ACC112 (cell line): ENCODE results near the gene CD300H.
"Not testable (repeated sequence)": the region's sequence is repeated elsewhere in the genome, so short reads cannot be mapped to it uniquely, and the experiment has no call there.

Experiments used
- H2AFZ ChIP-seq: fragments of 200-600 bp; sonication (generic); one replicate; pipeline ENCODE4 v1.6.0; 2017; ENCODE audit warnings: antibody characterized with exemption, low read length; ENCODE audit not compliant: unreplicated experiment
- H3K27ac ChIP-seq: fragments of 200-600 bp; sonication (generic); 2 replicates; pipeline ENCODE4 v1.5.1; 2014; ENCODE audit warnings: low read depth, mild to moderate bottlenecking, antibody characterized with exemption, low read length, moderate library complexity
- H3K27me3 ChIP-seq: fragments of 200-600 bp; sonication (generic); 2 replicates; pipeline ENCODE4 v1.6.1; 2014; ENCODE audit warnings: mild to moderate bottlenecking, antibody characterized with exemption, low read length, moderate library complexity, mixed read lengths; ENCODE audit not compliant: insufficient read depth
- H3K36me3 ChIP-seq: fragments of 200-600 bp; sonication (generic); 2 replicates; pipeline ENCODE4 v1.6.1; 2016; ENCODE audit warnings: mild to moderate bottlenecking, antibody characterized with exemption, low read length, moderate library complexity, mixed read lengths; ENCODE audit not compliant: insufficient read depth
- H3K4me1 ChIP-seq: fragments of 200-600 bp; sonication (generic); one replicate; pipeline ENCODE4 v1.6.1; 2016; ENCODE audit warnings: low read length, mixed read lengths; ENCODE audit not compliant: insufficient read depth, unreplicated experiment, control insufficient read depth
- H3K4me3 ChIP-seq: fragments of 200-600 bp; sonication (generic); 2 replicates; pipeline ENCODE4 v1.5.1; 2014; ENCODE audit warnings: mild to moderate bottlenecking, low read depth, low read length
- H3K79me2 ChIP-seq: fragments of 200-600 bp; sonication (generic); one replicate; pipeline ENCODE4 v1.6.0; 2016; ENCODE audit warnings: low read length; ENCODE audit not compliant: control insufficient read depth, unreplicated experiment, insufficient read depth

CD300H gene

DNA sequence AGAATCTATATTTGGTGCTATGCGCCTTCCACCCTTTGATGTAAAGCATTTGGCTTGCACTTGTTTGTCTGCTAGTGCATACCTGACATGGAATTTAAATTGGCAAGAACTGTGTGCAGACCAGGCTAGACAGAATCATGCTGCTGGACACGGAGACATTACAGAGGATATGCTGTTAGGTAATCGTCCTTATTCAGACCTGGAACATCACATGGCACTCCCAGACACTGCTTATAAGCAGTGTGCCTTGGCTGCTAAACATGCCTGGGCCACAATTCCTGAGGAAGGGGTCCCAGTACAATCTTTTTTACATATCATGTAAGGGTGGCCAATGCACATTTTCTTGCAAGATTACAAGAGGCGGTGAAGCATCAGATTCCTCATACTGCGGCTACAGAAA lies 18.4 kb upstream of the CD300H start:
- Histone ChIP-seq H3K36me3 (no peaks in the 10 kb centered on the region), H3K4me1 (no peaks in the 10 kb centered on the region), H3K27me3 (peaks cover 43% of the 10 kb centered on the region), H3K4me3 (no peak overlapping the region), H2AFZ (no peak overlapping the region), H3K79me2 (no peaks in the 10 kb centered on the region), H3K27ac (no peak overlapping the region)

- no peak overlapping the region for H3K27ac ChIP-seq
- no peak overlapping the region for H3K4me3 ChIP-seq
- peaks cover 39% of the 10 kb centered on the region for H3K27me3 ChIP-seq
- no peaks in the 10 kb centered on the region for H3K36me3 ChIP-seq
- no peaks in the 10 kb centered on the region for H3K4me1 ChIP-seq
- H3K79me2 ChIP-seq, result no peaks in the 10 kb centered on the region
- no peak overlapping the region for H2AFZ ChIP-seq
Measured at GRCh38 chr17:74584292-74585060, 17.2 kb upstream of the CD300H start.

DNA sequence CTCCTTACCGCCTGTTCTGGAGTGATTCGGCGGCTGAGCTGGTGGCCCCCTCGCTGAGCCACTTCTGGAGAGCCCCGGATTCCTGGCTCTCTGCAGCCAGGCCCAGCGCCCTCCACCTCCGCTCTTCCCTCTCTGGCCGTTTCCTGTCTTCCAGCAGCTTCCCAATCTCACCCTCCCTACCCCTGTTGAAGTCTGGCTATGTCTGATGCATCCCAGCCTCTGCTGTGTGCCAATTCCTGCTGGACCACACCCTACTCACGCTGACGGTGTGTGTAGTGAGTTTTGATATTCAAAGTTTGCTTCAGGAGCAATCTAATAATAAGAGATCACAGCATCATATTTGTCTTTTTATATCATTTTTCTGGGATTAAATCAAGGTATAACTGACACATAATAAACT lies 15.3 kb upstream of the CD300H start:
- Histone ChIP-seq H3K4me1 (no peaks in the 10 kb centered on the region), H2AFZ (no peak overlapping the region)

GRCh38 chr17:74579900-74580299 lies 12.6 kb upstream of the CD300H start:
- Histone ChIP-seq H3K27me3 (peaks cover 4% of the 10 kb centered on the region; the same call in 1 of the 2 replicates), H3K79me2 (no peaks in the 10 kb centered on the region), H2AFZ (no peak overlapping the region), H3K36me3 (no peaks in the 10 kb centered on the region), H3K27ac (no peak overlapping the region), H3K4me3 (no peak overlapping the region), H3K4me1 (no peaks in the 10 kb centered on the region)

More for the DNA sequence above, 15.3 kb upstream of the CD300H start:
- Histone ChIP-seq H3K79me2 (no peaks in the 10 kb centered on the region), H3K27ac (no peak overlapping the region), H3K4me3 (no peak overlapping the region), H3K27me3 (peaks cover 25% of the 10 kb centered on the region), H3K36me3 (no peaks in the 10 kb centered on the region)

DNA sequence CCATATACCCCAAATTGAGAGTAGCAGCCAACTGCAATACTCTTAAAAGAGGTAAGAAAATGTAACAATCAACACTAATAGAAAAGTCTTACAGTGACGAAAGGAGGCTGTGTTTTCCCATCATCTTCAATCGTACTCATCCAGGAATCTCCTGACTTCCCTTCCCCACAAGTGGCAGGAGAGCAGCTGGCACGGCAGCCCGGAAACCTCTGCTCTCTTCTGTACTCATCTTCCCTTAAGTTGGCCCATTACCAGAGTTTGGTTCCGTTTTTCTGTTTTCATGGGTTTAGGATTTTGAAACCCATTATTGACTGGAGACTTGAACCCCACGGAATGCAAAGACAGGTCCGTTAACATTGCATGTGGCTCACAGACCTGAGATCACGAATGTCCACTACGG lies 11.7 kb upstream of the CD300H start:
- no peak overlapping the region for H3K4me3 ChIP-seq
- H2AFZ ChIP-seq, result no peak overlapping the region
- peaks cover 4% of the 10 kb centered on the region; the same call in 1 of the 2 replicates for H3K27me3 ChIP-seq
- H3K79me2 ChIP-seq, result no peaks in the 10 kb centered on the region
- H3K27ac ChIP-seq, result no peak overlapping the region
- H3K4me1 ChIP-seq, result no peaks in the 10 kb centered on the region
- no peaks in the 10 kb centered on the region for H3K36me3 ChIP-seq

- Histone ChIP-seq H3K27ac (no peak overlapping the region), H3K27me3 (peaks cover 11% of the 10 kb centered on the region), H3K4me1 (peaks cover 8% of the 10 kb centered on the region), H3K79me2 (no peaks in the 10 kb centered on the region), H2AFZ (no peak overlapping the region), H3K4me3 (no peak overlapping the region), H3K36me3 (no peaks in the 10 kb centered on the region)
Measured at GRCh38 chr17:74574489-74575142, 7.3 kb upstream of the CD300H start.

DNA sequence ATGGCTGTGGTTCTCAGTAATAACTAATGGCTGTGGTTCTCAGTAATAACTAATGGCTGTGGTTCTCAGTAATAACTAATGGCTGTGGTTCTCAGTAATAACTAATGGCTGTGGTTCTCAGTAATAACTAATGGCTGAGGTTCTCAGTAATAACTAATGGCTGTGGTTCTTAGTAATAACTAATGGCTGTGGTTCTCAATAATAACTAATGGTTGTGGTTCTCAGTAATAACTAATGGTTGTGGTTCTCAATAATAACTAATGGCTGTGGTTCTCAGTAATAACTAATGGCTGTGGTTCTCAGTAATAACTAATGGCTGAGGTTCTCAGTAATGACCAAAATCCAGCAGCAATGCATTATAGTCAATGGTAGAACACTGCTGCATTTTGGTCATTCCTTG lies 6.3 kb upstream of the CD300H start:
- not testable (repeated sequence) for H3K4me3 ChIP-seq, H3K27ac ChIP-seq, H3K79me2 ChIP-seq, H2AFZ ChIP-seq, H3K36me3 ChIP-seq
- peaks cover 11% of the 10 kb centered on the region for H3K27me3 ChIP-seq
- peaks cover 14% of the 10 kb centered on the region for H3K4me1 ChIP-seq

- Histone ChIP-seq H3K79me2 (no peaks in the 10 kb centered on the region), H3K27ac (no peak overlapping the region), H3K27me3 (peaks cover 11% of the 10 kb centered on the region), H2AFZ (no peak overlapping the region), H3K4me3 (no peak overlapping the region), H3K4me1 (peaks cover 14% of the 10 kb centered on the region), H3K36me3 (no peaks in the 10 kb centered on the region)
Measured at GRCh38 chr17:74573169-74573568, 5.9 kb upstream of the CD300H start.

DNA sequence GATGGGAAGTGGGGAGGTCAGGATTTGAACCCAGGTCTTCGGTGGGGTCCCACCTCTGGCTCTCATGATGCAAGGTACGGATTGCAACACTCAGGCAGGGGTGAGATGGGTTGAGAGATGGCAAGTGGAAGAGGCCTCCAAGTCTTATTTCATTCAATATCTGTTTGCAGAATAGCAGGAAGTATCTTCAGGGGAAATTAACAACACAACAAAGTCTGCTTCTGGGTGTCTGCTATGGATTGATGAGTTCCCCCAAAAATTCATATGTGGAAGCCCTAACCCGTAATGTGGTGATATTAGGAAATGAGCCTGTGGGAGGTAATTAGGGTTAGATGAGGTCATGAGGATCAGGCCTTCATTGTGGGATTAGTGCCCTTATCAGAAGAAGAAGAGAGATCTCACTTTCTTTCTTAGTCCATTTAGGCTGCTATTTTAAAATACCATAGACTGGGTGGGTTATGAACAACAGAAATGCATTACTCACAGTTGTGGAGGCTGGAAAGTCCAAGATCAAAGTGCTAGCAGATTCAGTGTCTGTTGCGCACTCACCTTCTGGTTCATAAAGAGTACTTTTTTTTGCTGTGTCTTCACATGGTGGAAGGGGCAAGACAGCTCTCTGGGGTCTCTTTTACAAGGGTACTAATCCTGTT lies 4.4 kb upstream of the CD300H start:
- Histone ChIP-seq H3K27ac (no peak overlapping the region), H3K4me3 (no peak overlapping the region), H3K4me1 (peaks cover 14% of the 10 kb centered on the region), H2AFZ (no peak overlapping the region), H3K27me3 (peaks cover 11% of the 10 kb centered on the region), H3K36me3 (no peaks in the 10 kb centered on the region), H3K79me2 (no peaks in the 10 kb centered on the region)

DNA sequence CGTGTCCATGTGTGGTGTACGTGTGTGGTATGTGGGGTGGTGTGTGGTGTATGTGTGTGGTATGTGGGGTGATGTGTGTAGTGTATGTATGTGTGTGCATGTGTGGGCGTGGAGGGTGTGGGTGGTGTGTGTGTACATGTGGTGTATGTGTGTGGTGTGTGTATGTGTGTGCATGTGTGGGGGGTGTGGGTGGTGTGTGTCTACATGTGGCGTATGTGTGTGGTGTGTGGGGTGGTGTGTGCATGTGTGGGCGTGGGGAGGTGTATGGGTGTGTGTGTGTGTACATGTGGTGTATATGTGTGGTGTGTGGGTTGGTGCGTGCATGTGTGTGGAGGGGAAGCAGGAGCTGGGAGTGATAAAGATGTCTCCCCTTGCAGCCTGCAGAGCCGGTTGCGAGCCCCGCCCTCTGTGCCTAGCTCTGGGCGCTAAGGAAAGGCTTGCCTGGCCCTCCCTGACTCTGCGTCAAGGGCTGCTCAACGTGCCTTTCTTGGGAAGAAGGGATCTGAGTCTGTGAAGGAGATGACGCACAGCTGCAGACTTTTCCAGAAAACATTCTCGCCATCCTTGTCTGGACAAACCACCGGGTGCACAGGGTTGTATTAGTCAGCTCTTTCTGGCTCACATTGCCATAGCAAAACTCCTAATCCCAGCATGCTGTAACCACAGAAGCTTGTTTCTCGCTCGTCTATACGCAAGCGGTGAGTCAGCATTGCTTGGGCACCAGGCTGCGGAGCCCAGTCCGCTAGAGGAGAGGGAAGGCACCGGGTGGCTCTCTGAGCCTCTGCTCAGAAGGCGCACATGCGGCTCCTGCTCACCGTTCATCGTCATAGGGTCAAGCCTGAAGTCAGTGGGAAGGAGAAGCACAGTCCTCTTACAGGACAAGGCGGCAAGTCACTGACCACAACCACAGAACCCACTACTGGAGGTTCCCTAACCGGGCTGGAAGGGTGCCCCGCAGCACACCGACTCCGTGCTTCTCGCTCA lies 2.0 kb upstream of the CD300H start:
- H3K4me1 ChIP-seq, result peaks cover 14% of the 10 kb centered on the region

More for the DNA sequence above, 2.0 kb upstream of the CD300H start:
- Histone ChIP-seq H3K79me2 (no peaks in the 10 kb centered on the region), H3K4me3 (no peak overlapping the region), H2AFZ (no peak overlapping the region), H3K27me3 (peaks cover 10% of the 10 kb centered on the region), H3K36me3 (no peaks in the 10 kb centered on the region), H3K27ac (peak overlapping the region; percentile 86)
